Right lobe of liver (tissue), 4 donors: ENCODE results near the gene CUEDC2.

Experiments
- CTCF ChIP-seq, 4 donors: fragments of 200-600 bp in 3 of 4; fragments of 450-650 bp in 1 of 4; IDR thresholded peaks; one replicate each; pipeline versions ENCODE4 v1.5.1 to v1.8.0; 2016 to 2022; ENCODE audit warnings: antibody characterized with exemption in 4 of 4, mild to moderate bottlenecking in 2 of 4
- POLR2A ChIP-seq: fragments of 450-650 bp; IDR thresholded peaks from one replicate; pipeline ENCODE4 v1.6.1; 2017; ENCODE audit warnings: antibody characterized with exemption, mild to moderate bottlenecking
- donor health status: DM: no; HTN: no; CAD: no.
- donor health status: DM: no; HTN: no; CAD: no.
- donor health status: DM: no; HTN: yes; CAD: no.

GRCh38 chr10:102473445-102474331 is 41.3 kb upstream of the CUEDC2 start:
- TF ChIP-seq CTCF (IDR thresholded peaks at IDR 0.05) (no peak), POLR2A (no peak)
